Neural cell (in vitro differentiated cells): ENCODE results near the gene FKBP1B. TPM values are rescaled to one million over a fixed set of nuclear protein-coding genes. Genes with fewer than 3 reads are reported as not detected.
"Not testable (repeated sequence)": the region's sequence is repeated elsewhere in the genome, so short reads cannot be mapped to it uniquely, and the experiment has no call there.

Experiments used
- H2AFZ ChIP-seq: fragments of 200-600, 300-800 bp; sonication (generic), shearing (Covaris generic); 2 replicates; pipeline ENCODE4 v1.6.0; 2014; ENCODE audit warnings: low read depth, mild to moderate bottlenecking, antibody characterized with exemption, low read length, moderate library complexity
- H3F3A ChIP-seq: fragments of 200-600 bp; shearing (Covaris generic); 2 replicates; pipeline ENCODE4 v1.6.1; 2016; ENCODE audit warnings: mild to moderate bottlenecking, moderate library complexity, mixed read lengths, antibody characterized with exemption, low read length; ENCODE audit not compliant: insufficient read depth, poor library complexity, severe bottlenecking
- H3K27ac ChIP-seq: fragments of 200-600, 300-800 bp; sonication (generic), shearing (Covaris generic); 2 replicates; pipeline ENCODE4 v1.5.1; 2014; ENCODE audit warnings: mild to moderate bottlenecking, low read length, moderate library complexity
- H3K27me3 ChIP-seq: fragments of 300-800, 200-600 bp; sonication (generic), shearing (Covaris generic); 2 replicates; pipeline ENCODE4 v1.6.0; 2014; ENCODE audit warnings: mild to moderate bottlenecking, low read depth, low read length, moderate library complexity; ENCODE audit not compliant: insufficient read depth
- H3K36me3 ChIP-seq: fragments of 300-800, 200-600 bp; sonication (generic), shearing (Covaris generic); 2 replicates; pipeline ENCODE4 v1.5.1; 2014; ENCODE audit warnings: mild to moderate bottlenecking, antibody characterized with exemption, low read length, moderate library complexity; ENCODE audit not compliant: insufficient read depth
- H3K4me2 ChIP-seq: fragments of 300-800, 200-600 bp; sonication (generic), shearing (Covaris generic); 2 replicates; pipeline ENCODE4 v1.6.0; 2014; ENCODE audit warnings: mild to moderate bottlenecking, low read length
- H3K4me3 ChIP-seq: fragments of 300-800, 200-600 bp; sonication (generic), shearing (Covaris generic); 2 replicates; pipeline ENCODE4 v1.5.1; 2014; ENCODE audit warnings: mild to moderate bottlenecking, low read length, moderate library complexity
- H3K79me2 ChIP-seq: fragments of 200-600 bp; shearing (Covaris generic); replicated peaks from 2 replicates; pipeline ENCODE4 v1.6.0; 2014; ENCODE audit warnings: mild to moderate bottlenecking, low read length, moderate library complexity; ENCODE audit not compliant: insufficient read depth
- H3K9ac ChIP-seq: fragments of 300-800, 200-600 bp; sonication (generic), shearing (Covaris generic); 2 replicates; pipeline ENCODE4 v1.6.1; 2016; ENCODE audit warnings: mild to moderate bottlenecking, low read length, mixed read lengths
- H3K9me2 ChIP-seq: fragments of 200-600 bp; shearing (Covaris generic); 2 replicates; pipeline ENCODE4 v1.6.1; 2016; ENCODE audit warnings: mild to moderate bottlenecking, low read length, mixed read lengths; ENCODE audit not compliant: insufficient read depth
- H3K9me3 ChIP-seq: fragments of 200-600, 300-800 bp; sonication (generic), shearing (Covaris generic); 2 replicates; pipeline ENCODE4 v1.6.1; 2016; ENCODE audit warnings: mild to moderate bottlenecking, mixed run types, low read length, moderate library complexity, mixed read lengths
- H4K20me1 ChIP-seq: fragments of 200-600 bp; shearing (Covaris generic); 2 replicates; pipeline ENCODE4 v1.6.1; 2016; ENCODE audit warnings: mild to moderate bottlenecking, mixed run types; ENCODE audit not compliant: insufficient read depth
- EP300 ChIP-seq: fragments of 450-650 bp; conservative IDR thresholded peaks from 2 replicates; pipeline ENCODE4 v1.6.1; 2014; ENCODE audit warnings: antibody characterized with exemption, mild to moderate bottlenecking, moderate library complexity; ENCODE audit not compliant: poor library complexity, severe bottlenecking
- EZH2 ChIP-seq: fragments of 200-600, 300-800 bp; shearing (Covaris generic), sonication (generic); IDR thresholded peaks from 2 replicates; pipeline ENCODE4 v1.6.1; 2014; ENCODE audit warnings: antibody characterized with exemption, low read length, borderline replicate concordance, mild to moderate bottlenecking; ENCODE audit not compliant: insufficient read depth, poor library complexity, severe bottlenecking
- MXI1 ChIP-seq: fragments of 450-650 bp; conservative IDR thresholded peaks from 2 replicates; pipeline ENCODE4 v1.6.1; 2014; ENCODE audit warnings: antibody characterized with exemption, mild to moderate bottlenecking; ENCODE audit not compliant: poor library complexity, severe bottlenecking
- POLR2AphosphoS5 ChIP-seq: IDR thresholded peaks from 2 replicates; pipeline ENCODE4 v1.6.1; 2012
- RAD21 ChIP-seq: fragments of 450-650 bp; conservative IDR thresholded peaks from 2 replicates; pipeline ENCODE4 v1.6.1; 2014; ENCODE audit warnings: antibody characterized with exemption, mild to moderate bottlenecking, moderate library complexity
- SMC3 ChIP-seq: fragments of 450-650 bp; conservative IDR thresholded peaks from 2 replicates; pipeline ENCODE4 v1.6.1; 2014; ENCODE audit warnings: antibody characterized with exemption, mild to moderate bottlenecking, moderate library complexity; ENCODE audit not compliant: poor library complexity
- TAF1 ChIP-seq: IDR thresholded peaks from 2 replicates; pipeline ENCODE4 v1.6.1; 2012; ENCODE audit warnings: low read depth
- polyA plus RNA-seq: library from polyadenylated mRNA; depleted of rRNA; stranded (reverse); fragments of >200 nt; gene quantifications from 2 replicates; pipeline ENCODE4 v1.2.3, GENCODE V29; 2014
- TF ChIP-seq, protein P1 (sequence below): IDR thresholded peaks from 2 replicates; pipeline ENCODE4 v1.6.1; 2012; ENCODE audit warnings: borderline replicate concordance
- TF ChIP-seq, protein P2 (sequence below): fragments of 450-650 bp; IDR thresholded peaks from 2 replicates; pipeline ENCODE4 v1.5.1; 2014; ENCODE audit warnings: antibody characterized with exemption, mild to moderate bottlenecking, moderate library complexity; ENCODE audit not compliant: poor library complexity, severe bottlenecking

The FKBP1B gene
- polyA plus RNA-seq, 1 donor from 2014 or later: 154 TPM

DNA sequence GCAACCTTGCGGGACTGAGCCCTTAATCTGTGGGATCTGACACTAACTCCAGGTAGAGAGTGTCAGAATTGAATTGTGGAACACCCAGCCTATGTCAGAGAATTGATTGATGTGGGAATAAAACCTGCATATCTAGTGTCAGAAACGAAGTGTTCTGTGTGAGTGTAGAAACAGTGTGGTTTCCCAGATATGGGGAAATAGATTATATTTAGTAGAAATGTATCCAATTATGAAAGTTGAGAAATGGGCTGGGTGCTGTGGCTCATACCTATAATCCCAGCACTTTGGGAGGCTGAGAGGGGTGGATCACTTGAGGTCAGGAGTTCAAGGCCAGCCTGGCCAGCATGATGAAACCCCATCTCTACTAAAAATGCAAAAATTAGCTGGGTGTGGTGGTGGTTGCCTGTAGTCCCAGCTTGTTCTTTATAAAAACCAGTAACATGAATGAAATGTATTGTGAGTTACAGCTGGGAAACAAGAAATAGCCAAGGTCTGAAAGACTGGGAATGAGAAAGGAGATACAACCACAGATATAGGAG lies 39.3 kb downstream of the FKBP1B start:
- no peaks in the 10 kb centered on the region for H3K9me2 ChIP-seq
- H3K4me3 ChIP-seq: no peak overlapping the region
- H2AFZ ChIP-seq: no peak overlapping the region
- no peaks in the 10 kb centered on the region for H3K36me3 ChIP-seq
- no peak for TF ChIP-seq EZH2
- no peak for TF ChIP-seq TAF1
- no peak for TF ChIP-seq POLR2AphosphoS5
- TF ChIP-seq, protein P1, sequence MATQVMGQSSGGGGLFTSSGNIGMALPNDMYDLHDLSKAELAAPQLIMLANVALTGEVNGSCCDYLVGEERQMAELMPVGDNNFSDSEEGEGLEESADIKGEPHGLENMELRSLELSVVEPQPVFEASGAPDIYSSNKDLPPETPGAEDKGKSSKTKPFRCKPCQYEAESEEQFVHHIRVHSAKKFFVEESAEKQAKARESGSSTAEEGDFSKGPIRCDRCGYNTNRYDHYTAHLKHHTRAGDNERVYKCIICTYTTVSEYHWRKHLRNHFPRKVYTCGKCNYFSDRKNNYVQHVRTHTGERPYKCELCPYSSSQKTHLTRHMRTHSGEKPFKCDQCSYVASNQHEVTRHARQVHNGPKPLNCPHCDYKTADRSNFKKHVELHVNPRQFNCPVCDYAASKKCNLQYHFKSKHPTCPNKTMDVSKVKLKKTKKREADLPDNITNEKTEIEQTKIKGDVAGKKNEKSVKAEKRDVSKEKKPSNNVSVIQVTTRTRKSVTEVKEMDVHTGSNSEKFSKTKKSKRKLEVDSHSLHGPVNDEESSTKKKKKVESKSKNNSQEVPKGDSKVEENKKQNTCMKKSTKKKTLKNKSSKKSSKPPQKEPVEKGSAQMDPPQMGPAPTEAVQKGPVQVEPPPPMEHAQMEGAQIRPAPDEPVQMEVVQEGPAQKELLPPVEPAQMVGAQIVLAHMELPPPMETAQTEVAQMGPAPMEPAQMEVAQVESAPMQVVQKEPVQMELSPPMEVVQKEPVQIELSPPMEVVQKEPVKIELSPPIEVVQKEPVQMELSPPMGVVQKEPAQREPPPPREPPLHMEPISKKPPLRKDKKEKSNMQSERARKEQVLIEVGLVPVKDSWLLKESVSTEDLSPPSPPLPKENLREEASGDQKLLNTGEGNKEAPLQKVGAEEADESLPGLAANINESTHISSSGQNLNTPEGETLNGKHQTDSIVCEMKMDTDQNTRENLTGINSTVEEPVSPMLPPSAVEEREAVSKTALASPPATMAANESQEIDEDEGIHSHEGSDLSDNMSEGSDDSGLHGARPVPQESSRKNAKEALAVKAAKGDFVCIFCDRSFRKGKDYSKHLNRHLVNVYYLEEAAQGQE: no peak
- TF ChIP-seq SMC3: no peak
- no peak for TF ChIP-seq RAD21
- TF ChIP-seq, protein P2, sequence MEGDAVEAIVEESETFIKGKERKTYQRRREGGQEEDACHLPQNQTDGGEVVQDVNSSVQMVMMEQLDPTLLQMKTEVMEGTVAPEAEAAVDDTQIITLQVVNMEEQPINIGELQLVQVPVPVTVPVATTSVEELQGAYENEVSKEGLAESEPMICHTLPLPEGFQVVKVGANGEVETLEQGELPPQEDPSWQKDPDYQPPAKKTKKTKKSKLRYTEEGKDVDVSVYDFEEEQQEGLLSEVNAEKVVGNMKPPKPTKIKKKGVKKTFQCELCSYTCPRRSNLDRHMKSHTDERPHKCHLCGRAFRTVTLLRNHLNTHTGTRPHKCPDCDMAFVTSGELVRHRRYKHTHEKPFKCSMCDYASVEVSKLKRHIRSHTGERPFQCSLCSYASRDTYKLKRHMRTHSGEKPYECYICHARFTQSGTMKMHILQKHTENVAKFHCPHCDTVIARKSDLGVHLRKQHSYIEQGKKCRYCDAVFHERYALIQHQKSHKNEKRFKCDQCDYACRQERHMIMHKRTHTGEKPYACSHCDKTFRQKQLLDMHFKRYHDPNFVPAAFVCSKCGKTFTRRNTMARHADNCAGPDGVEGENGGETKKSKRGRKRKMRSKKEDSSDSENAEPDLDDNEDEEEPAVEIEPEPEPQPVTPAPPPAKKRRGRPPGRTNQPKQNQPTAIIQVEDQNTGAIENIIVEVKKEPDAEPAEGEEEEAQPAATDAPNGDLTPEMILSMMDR: no peak
- no peak for TF ChIP-seq EP300
- TF ChIP-seq MXI1: no peak
- no peaks in the 10 kb centered on the region for H3K27me3 ChIP-seq
- no peaks in the 10 kb centered on the region for H3K79me2 ChIP-seq
- no peaks in the 10 kb centered on the region for H4K20me1 ChIP-seq
- H3K9ac ChIP-seq: no peak overlapping the region
- no peaks in the 10 kb centered on the region for H3K9me3 ChIP-seq
- no peak overlapping the region for H3K4me2 ChIP-seq
- H3F3A ChIP-seq: no peaks in the 10 kb centered on the region
- no peak overlapping the region for H3K27ac ChIP-seq

DNA sequence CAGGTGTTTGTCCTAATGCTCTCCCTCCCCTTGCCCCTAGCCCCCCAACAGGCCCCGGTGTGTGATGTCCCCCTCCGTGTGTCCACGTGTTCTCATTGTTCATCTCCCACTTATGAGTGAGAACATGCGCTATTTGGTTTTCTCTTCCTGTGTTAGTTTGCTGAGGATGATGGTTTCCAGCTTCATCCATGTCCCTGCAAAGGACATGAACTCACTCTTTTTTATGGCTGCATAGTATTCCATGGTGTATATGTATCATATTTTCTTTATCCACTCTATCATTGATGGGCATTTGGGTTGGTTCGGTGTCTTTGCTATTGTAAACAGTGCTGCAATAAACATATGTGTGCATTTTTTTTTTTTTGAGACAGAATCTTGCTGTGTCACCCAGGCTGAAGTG lies 43.7 kb downstream of the FKBP1B start:
- H3K27me3 ChIP-seq, H3K4me2 ChIP-seq: not testable (repeated sequence)

DNA sequence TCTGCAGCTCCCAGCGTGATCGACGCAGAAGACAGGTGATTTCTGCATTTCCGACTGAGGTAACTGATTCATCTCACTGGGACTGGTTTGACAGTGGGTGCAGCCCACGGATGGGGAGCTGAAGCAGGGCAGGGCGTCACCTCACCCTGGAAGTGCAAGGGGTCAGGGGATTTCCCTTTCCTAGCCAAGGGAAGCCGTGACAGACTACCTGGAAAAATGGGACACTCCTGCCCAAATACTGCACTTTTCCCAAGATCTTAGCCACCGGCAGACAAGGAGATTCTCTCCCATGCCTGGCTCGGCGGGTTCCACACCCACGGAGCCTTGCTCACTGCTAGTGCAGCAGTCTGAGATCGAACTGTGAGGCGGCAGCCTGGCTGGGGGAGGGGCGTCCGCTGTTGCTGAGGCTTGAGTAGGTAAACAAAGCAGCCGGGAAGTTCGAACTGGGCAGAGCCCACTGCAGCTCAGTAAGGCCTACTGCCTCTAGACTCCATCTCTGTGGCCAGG lies 45.7 kb downstream of the FKBP1B start:
- H3K27ac ChIP-seq, H3F3A ChIP-seq, H3K9me3 ChIP-seq, H3K27me3 ChIP-seq, H3K4me3 ChIP-seq, H3K79me2 ChIP-seq, H3K9ac ChIP-seq, H3K9me2 ChIP-seq, H3K4me2 ChIP-seq, H3K36me3 ChIP-seq, H2AFZ ChIP-seq, H4K20me1 ChIP-seq: not testable (repeated sequence)

More for the DNA sequence above, 43.7 kb downstream of the FKBP1B start:
- not testable (repeated sequence) for H2AFZ ChIP-seq, H4K20me1 ChIP-seq, H3K36me3 ChIP-seq, H3K9ac ChIP-seq, H3K9me2 ChIP-seq, H3K9me3 ChIP-seq, H3K27ac ChIP-seq, H3F3A ChIP-seq, H3K79me2 ChIP-seq, H3K4me3 ChIP-seq

DNA sequence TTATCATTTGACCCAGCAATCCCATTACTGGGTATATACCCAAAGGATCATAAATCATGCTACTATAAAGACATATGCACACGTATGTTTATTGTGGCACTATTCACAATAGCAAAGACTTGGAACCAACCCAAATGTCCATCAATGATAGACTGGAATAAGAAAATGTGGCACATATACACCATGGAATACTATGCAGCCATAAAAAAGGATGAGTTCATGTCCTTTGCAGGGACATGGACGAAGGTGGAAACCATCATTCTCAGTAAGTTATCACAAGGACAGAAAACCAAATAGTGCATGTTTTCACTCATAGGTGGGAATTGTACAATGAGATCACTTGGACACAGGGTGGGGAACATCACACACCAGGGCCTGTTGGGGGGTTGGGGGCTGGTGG lies 51.2 kb downstream of the FKBP1B start:
- not testable (repeated sequence) for H3K36me3 ChIP-seq, H3F3A ChIP-seq, H2AFZ ChIP-seq, H3K9me2 ChIP-seq, H3K79me2 ChIP-seq, H3K9me3 ChIP-seq, H3K27me3 ChIP-seq, H3K9ac ChIP-seq, H3K27ac ChIP-seq, H4K20me1 ChIP-seq, H3K4me2 ChIP-seq, H3K4me3 ChIP-seq
